Medulla oblongata (tissue), 1 donor: Measurements from ENCODE around the gene WWTR1.
A peak's percentile ranks its signal among the peaks of the same experiment; 100 is the strongest.

Source experiments
- DNase-seq: peaks from one replicate; pipeline ENCODE4 v3.0.0-alpha.2; 2015; ENCODE audit errors: extremely low spot score

WWTR1 gene

DNA sequence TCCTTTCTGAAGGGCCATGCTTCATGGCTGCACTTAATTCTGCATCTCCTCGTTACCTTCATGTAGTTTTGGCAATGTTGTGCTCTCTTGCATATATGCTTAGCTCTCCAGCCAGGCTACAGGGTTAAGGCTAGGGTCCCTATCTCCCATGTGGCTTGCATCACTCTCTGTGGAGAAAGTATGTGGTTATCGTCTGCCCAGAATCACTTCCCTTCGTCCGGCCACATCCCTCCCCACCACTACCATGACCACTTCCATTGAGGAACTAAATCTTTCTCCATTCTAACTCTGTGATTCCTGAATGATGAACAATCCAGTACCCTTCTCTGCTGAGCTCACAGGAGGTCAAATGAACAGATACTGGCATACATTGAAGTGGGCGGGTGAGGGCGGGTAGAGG is 34.0 kb downstream of the WWTR1 start:
- DNase-seq: no peak

DNA sequence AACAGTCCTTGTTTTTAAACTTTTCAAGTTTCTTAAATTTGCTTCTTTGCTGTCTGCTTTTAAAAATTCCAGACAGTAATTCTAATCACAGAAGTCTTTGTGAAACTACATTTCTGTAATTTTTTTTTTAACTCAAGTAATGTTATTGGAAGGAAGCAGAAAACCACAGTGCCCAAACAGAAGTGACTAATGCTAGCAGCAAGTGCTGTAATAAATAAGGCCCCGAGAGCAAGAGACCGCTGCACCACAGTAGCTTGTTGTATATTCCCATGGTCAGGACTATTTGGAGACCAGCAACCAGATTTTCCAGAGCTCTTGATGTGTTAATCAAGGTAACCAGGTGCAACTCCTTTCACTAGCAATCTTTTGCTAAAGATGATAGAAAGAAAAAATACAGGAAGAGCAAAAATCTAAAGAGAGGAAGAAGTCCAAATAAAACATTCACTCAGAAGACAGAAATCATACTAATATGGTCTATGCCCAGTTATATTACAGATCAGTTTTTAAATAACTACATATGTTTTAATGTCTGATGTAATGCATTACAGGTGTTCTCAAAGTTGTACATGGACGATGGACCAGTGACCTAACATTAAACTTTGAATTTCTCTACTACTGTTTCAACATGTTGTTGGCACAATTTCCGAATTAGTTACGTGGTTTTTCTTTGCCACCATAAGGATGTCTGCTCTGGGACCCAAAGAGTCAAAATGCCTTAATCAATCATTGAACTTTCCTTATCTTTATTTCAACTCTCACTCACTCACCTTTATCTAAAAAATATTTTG is 36.4 kb downstream of the WWTR1 start:
- DNase-seq: no peak

DNA sequence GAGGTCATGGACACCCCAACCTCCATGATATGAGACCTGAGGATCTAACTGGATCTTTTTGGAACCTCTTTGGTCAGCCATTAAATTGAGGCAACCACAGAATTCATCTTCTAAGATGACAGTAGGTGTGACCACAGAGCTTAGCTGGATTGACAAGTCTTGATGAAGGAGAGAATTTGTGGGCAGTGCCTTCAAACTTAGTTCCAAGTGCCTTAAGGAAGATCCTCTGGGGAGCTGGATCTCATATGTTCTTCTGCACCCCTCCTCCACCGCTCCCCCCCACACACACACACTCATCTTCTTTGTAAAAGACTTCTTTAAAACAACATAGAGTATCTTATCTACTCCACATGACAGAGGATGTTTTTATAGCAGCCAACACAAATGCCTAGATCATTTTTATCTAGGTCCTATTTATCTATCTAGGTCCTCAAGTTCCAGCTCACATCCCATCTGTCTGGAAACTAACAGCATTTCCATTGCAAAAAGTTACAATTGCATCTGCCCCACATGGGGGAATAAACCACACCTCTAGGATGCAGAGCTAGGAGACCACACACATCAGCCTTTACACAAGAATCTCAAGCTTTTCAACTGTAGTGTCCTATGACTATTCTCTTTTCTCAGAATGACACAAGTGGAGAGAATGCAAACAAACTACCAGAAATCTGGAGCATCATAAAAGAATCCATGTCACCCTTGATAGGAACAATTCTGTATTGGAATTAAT is 37.4 kb downstream of the WWTR1 start:
- no peak for DNase-seq

- DNase-seq: no peak
Observed at GRCh38 chr3:149619136-149619535, 38.7 kb downstream of the WWTR1 start.

DNA sequence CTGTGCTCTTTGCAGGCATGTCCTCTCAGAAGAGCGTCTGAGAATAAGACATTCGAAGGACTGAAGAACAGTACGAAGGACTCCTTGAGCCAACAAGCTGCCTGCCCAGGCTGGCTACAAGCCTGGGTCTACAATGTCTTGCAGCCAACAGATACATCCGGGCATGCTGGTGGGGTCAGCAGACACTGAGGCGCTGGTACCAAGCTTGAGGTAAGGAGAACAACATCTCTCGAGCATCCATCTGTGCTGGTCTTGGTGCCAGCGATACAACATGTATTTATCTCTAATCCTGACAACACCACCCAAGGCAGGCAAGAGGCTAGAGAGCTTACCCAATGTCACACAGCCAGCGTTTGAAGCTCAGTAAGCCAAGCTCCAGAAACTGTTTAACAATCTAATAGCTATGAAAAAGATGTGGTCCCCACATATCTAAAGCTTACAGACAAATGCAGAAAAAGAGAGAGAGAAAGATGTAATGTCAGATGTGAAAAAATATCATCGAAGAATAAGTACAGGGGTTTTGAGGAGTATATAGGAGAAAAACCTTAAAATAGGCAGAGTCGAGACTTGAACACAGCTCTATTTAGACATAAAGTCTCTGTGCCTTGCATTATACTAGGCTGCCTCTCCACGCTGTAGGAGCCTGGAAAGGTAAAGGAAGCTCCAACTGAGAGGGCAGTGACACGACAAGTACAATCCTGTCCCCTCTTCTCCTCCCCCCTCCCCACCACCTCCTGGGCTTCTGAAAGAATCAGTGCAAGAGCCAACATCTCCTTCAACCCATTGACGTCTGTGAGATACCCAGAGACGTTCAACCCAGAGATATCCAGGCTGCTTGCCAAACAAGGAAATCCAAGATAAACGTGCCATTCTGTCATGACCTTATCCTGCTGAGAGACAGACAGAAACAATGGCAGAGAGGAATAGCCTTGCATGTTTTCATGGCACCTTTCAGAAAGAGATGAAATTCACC is 39.4 kb downstream of the WWTR1 start:
- peak; percentile 70 for DNase-seq

GRCh38 chr3:149615731-149616221 is 42.0 kb downstream of the WWTR1 start:
- DNase-seq: no peak

- no peak for DNase-seq
Observed at GRCh38 chr3:149613988-149614387, 43.8 kb downstream of the WWTR1 start.

DNA sequence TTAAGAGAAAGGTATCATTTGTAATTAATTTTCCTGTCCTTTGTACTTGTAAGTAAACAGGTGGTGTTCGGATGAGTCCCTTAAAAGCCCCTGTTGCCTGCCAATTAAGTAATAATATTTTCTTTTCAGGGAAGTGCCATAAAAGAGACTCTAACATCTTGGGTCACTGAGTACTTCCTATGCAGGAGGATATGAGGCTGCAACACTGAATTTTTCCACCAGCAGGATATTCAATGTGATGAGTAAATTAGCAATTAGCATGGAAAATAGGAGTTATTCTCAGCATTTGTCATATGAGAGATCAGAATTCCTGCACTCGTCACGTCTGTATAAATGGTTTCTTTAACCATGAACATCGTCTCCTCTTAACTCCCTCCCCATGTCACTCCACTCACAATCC is 45.4 kb downstream of the WWTR1 start:
- no peak for DNase-seq

DNA sequence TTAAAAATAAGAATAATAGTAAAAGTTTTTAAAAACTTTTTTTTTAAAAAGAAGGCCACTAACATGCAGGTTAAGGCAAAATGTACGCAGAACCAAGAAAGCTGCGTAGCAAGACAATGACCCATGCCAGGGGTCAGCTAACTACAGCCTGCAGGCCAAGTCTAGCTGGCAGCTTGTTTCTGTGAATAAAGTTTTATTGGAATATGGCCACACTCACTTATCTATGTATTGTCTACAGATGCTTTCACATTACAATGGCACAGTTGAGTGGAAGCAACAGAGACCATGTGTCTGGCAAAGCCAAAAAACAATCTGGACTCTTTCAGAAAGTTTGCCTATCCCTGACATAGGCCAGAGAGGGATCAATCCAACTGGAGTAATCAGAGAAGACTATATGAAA is 46.7 kb downstream of the WWTR1 start:
- DNase-seq: no peak

DNA sequence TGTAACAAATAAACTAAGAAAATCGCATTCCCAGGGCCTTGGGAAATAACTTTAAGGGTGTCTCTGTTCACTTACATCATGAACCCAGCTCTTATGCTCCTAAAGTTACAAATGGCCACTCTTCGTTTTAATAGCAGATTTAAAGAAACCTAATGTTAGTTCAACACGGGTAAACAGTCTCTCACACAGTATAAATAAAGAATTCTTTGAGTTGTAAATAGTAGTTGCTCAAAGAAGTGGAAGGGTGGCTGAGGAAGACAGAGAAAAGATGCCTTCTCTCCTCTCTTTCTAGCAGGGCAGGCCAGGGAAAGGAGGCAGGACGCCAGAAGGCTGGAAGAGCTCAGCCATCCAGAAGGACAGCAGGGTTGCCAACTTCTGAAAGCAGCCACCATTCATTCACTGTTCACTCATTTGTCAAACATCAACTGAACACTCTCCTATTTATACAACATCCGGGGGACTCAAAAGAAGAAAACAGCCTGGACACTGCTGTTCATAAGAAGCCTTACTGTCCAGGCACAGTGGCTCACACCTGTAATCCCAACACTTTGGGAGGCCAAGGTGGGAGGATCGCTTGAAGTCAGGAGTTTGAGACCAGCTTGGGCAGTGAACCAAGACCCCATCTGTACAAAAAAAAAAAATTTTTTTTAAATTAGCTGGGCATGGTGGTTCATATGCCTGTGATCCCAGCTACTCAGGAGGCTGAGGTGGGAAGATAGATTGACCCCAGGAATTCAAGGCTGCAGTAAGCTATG is 47.3 kb downstream of the WWTR1 start:
- peak; percentile 86 for DNase-seq

- no peak for DNase-seq
Observed at GRCh38 chr3:149609595-149609994, 48.2 kb downstream of the WWTR1 start.

- no peak for DNase-seq
Observed at GRCh38 chr3:149608987-149609386, 48.8 kb downstream of the WWTR1 start.

DNA sequence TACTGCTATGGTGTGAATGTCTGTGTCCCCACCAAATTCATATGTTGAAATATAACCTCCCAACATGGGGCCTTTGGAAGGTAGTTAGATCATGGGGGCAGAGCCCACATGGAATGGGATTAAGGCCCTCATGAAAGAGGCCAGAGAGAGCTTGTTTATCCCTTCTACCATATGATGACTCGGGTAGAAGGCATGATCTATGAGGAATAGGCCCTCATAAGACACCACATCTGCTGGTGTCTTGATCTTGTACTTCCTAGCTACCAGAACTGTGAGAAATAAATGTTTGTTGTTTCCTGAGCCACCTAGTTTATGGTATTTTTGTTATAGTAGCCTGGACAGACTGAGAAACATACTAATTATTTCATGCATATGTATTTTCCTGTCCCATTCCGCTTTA is 51.9 kb downstream of the WWTR1 start:
- DNase-seq: no peak

DNA sequence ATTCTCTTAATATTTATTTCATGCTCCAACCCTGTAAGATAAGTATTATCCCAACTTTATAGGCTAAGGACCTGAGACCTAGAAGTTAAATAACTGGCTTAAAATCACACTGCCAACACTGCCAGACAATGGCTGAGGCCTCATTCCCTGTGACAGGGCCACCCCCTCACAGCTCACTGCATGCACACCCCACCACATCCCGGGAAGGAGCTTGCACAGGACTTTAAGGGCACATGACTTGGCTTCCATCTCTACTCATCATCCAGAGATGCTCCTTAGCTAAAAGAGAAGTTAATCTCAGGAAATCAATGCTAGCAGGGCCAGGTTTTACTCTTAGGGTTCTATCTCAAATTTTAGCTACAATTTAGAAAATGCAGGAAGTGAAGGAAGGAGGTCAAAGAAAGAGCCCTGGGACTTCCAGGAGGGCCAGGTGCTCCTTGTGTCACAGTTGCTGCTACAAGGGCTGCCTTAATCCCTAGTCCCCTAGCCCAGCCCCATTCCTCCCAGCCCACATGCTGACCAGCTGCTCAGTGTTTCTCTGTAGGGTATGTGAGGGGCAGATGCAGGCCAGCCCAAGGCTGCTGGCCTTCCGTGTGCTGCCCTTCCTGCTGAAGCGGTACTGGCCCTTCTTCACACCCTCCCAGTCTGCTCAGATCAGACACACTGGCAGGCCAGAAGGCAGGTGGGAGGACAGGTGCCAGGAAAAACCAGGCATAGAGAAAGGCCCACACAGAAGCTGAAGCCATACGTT is 53.5 kb downstream of the WWTR1 start:
- no peak for DNase-seq

- DNase-seq: no peak
Observed at GRCh38 chr3:149603126-149604074, 54.4 kb downstream of the WWTR1 start.

DNA sequence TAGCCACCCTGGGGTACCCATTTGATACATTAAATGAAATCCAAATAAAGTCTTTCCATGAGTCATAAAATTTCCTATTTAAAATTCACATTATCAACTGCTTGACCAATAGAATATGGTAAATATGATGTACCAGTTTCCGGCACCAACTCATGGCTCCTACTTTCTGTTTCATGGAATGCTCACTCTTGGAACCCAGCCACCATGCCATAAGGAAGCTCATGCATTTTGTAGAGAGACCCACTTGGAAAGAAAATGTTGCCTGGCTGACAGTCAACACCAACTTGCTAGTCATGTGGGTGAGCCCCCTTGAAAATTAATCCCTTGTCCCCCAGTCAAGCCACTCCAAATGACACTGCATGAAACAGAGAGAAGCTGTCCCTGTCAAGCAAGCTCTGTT is 57.2 kb downstream of the WWTR1 start:
- no peak for DNase-seq

GRCh38 chr3:149599236-149599635 is 58.6 kb downstream of the WWTR1 start:
- DNase-seq: peak; percentile 54

DNA sequence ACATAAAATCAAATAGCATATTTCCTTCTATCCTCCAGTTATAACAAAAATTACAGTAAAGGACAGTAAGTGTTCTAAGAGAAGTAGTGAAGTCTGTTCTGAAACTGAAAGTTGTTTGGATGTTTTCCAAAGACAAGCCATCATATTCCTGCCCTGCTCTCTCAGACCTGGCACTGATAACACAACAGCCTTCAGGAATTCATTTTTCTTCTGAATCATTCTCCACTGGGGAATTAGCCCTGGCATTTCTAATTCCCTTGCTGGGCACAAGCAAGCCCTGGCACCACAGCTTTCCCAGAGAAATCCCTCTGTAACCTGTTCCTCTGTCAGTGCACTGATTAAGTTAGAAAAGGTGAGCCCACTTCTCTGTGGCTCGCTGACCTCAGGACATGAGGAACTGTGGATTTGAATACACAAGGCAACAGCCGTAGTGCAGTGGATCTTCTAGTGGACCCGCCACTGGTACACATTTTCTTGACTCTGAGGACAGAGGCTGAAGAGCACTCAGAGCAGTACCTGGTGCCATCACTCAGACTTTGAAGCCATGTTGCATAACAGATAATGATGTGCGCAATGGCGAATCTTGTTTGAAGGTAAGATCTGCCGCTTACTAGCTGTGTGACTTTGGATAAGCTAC is 61.6 kb downstream of the WWTR1 start:
- no peak for DNase-seq
